ACHN (cell line): ENCODE measurements around the gene LEMD3.

Experiments
- DNase-seq: peaks from one replicate; pipeline ENCODE4 v3.0.0-alpha.2; 2015
- in situ Hi-C: cut with HindIII; loops from 2 replicates; pipeline ENCODE4 v1.10.0; 2017; ENCODE audit warnings: low sequenced_read_pairs, low pct_ligation_motif_present, low pct_unique_long_range_greater_than_20kb

Gene LEMD3

GRCh38 chr12:65199604-65200003, 30.2 kb downstream of the LEMD3 start:
- no peak for DNase-seq
- in situ Hi-C loops, result no loop called here

- in situ Hi-C loops, result no loop called here
Observed at GRCh38 chr12:65200007-65200665, 30.8 kb downstream of the LEMD3 start.

DNA sequence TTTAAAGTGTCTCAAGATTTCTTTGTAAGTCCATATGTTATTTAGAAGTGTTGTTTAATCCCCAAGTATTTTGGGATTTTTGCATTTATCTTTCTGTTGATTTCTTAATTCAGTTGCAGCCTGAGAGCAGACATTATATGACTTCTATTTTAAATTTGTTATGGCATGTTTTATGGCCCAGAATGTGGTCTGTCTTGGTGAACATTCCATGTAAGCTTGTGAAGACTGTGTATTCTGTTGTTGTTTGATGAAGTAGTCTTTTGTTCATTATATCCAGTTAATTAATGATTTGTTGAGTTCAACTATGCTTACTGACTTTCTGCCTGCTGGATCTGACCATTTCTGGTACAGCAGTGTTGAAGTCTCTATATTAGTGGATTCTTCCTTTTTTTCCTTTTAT, 34.0 kb downstream of the LEMD3 start:
- no peak for DNase-seq
- in situ Hi-C loops, result no loop called here

More at GRCh38 chr12:65200007-65200665, 30.8 kb downstream of the LEMD3 start:
- no peak for DNase-seq

GRCh38 chr12:65204886-65205525, 35.6 kb downstream of the LEMD3 start:
- no peak for DNase-seq
- in situ Hi-C loops, result no loop called here

DNA sequence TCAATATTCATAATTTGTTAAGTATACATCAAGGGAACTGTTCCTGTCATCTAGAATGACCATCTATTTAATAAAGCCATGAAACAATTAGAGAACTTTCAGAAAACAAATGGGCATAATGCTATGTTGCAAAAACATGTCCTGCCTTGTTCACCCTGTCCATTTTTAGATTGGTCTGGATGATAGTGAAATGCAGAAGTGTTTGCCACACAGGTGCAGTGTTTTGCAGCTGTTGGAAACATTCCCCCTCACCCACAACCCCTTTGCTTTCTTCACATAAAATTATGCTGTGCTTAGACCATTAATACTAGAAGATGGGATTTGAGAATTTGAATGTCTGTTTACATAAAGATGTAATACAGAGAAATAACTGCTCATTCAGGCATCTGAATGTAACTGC, 36.5 kb downstream of the LEMD3 start:
- no peak for DNase-seq
- in situ Hi-C loops, result no loop called here

- no peak for DNase-seq
- in situ Hi-C loops, result no loop called here
Observed at GRCh38 chr12:65208125-65208524, 38.7 kb downstream of the LEMD3 start.

GRCh38 chr12:65208964-65209654, 39.7 kb downstream of the LEMD3 start:
- no peak for DNase-seq
- in situ Hi-C loops, result no loop called here

GRCh38 chr12:65209655-65210043, 40.3 kb downstream of the LEMD3 start:
- DNase-seq, result no peak
- in situ Hi-C loops, result no loop called here

DNA sequence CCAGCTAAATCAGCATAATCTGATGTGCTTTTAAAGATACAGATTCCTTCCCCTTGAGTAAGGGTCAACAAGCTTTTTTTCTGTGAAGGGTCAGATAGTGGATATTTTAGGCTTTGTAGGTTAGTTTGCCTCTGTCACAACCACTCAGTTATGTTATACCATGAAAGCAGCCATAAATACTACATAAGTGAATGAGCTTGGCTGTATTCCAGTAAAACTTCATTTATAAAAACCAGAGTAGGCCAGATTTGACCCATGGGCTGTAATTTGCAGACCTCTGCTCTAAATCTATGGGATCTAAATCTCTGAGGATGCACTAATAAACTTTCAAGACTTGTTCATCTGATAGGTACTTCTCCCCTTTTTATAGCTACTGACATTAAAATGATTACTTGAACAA, 47.7 kb downstream of the LEMD3 start:
- DNase-seq, result no peak
- in situ Hi-C loops, result no loop called here

DNA sequence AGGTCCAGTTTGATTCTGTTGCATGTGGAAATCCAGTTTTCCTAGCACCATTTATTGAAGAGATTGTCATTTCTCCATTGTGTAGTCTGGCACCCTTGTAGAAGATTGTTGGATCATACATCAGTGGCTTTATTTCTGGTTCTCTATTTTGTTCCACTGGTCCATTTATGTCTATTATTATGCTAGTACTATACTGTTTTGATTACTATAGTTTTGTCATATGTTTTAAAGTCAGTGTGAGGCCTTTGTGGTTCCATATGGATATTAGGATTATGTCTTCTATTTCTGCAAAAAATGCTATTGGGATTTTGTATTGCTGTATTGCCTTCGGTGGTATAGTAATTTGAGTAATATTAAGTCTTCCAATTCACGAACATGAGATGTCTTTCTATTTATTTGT, 51.4 kb downstream of the LEMD3 start:
- in situ Hi-C loops, result no loop called here

DNA sequence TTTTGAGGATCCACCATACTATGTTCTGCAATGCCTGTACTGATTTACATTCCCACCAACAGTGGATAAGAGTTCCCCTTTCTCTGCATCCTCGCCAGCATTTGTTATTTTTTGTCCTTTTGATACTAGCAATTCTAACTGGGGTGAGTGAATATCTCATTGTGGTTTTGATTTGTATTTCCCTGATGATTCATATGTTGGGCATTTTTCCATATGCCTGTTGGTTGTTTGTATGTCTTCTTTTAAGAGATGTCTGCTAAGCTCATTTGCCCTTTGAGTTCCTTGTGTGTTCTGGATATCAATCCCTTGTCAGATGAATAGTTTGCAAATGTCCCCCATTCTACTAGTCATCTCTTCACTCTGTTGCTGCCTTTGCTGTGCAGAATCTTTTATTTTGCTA, 60.1 kb downstream of the LEMD3 start:
- in situ Hi-C loops, result no loop called here

More for the DNA sequence above, 51.4 kb downstream of the LEMD3 start:
- DNase-seq, result no peak

GRCh38 chr12:65232476-65233077, 63.2 kb downstream of the LEMD3 start:
- in situ Hi-C loops, result no loop called here
- DNase-seq, result peak; percentile 62

More for the DNA sequence above, 60.1 kb downstream of the LEMD3 start:
- peak; percentile 21 for DNase-seq

DNA sequence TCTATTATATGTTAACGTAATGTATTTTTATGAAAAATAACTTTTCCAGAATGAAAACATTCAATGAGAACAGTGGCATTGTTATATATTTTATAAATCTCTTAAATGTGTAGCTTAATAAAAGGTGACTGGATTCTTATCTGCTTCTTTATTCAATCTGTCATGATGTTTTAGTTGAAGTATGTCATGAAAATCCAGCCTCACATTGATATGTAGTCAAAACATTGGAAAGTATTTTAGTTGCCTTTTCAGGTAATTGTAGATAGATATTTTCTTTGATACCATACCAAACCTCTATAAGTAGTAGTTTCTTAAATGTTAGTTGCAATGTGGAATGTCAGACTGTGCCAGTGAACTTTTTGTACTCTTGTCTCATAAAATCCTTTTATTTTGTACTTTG, 67.8 kb downstream of the LEMD3 start:
- in situ Hi-C loops, result no loop called here
- no peak for DNase-seq

- in situ Hi-C loops, result no loop called here
- DNase-seq, result no peak
Observed at GRCh38 chr12:65238609-65239008, 69.2 kb downstream of the LEMD3 start.

GRCh38 chr12:65248656-65249633, 79.6 kb downstream of the LEMD3 start:
- in situ Hi-C loops, result no loop called here

DNA sequence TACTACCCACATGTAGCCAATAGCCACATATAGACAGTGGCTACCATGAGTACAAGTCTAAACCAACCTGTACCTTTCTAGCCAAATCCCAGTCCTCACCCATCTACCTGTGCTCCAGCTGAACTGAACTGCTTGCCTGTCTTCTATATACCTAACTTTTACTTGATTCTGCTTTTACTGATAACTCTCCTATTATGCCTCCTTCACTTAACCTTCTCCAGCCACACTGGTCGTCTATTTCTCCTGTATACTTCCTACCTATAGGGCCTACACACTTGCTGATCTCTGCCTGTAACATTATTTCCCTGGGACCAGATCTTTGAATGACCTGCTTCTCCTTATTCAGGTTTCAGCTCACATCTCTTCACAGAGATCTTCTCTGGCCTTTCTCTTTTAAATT, 83.1 kb downstream of the LEMD3 start:
- in situ Hi-C loops, result no loop called here
- DNase-seq, result no peak

More at GRCh38 chr12:65248656-65249633, 79.6 kb downstream of the LEMD3 start:
- DNase-seq, result no peak

- DNase-seq, result no peak
- in situ Hi-C loops, result no loop called here
Observed at GRCh38 chr12:65257986-65258385, 88.6 kb downstream of the LEMD3 start.

DNA sequence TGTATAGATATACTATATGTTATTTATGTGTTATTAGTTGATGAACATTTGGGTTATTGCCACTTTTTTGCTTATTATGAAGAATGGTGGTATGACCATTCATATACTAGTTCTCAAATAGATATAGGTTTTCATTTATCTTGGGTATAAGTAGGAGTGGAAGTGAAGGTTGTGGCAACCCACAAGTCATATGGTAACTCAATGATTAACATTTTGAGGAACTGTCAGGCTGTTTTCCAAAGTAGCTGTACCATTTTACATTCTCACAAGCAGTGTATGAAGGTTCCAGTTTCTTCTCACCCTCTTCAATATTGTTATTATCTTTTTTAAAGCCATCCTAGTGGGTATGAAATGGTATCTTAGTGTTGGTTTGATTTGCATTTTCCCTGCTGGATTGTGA, 90.1 kb downstream of the LEMD3 start:
- DNase-seq, result no peak
- in situ Hi-C loops, result no loop called here
